ENCODE measurements around the gene CACNA2D4.

GRCh38 chr12:1885599-1886245 lies 32.7 kb downstream of the CACNA2D4 start:
- TF ChIP-seq, protein P1, sequence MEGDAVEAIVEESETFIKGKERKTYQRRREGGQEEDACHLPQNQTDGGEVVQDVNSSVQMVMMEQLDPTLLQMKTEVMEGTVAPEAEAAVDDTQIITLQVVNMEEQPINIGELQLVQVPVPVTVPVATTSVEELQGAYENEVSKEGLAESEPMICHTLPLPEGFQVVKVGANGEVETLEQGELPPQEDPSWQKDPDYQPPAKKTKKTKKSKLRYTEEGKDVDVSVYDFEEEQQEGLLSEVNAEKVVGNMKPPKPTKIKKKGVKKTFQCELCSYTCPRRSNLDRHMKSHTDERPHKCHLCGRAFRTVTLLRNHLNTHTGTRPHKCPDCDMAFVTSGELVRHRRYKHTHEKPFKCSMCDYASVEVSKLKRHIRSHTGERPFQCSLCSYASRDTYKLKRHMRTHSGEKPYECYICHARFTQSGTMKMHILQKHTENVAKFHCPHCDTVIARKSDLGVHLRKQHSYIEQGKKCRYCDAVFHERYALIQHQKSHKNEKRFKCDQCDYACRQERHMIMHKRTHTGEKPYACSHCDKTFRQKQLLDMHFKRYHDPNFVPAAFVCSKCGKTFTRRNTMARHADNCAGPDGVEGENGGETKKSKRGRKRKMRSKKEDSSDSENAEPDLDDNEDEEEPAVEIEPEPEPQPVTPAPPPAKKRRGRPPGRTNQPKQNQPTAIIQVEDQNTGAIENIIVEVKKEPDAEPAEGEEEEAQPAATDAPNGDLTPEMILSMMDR (IDR thresholded peaks at IDR 0.05): no peak
- TF ChIP-seq EP300 (IDR thresholded peaks at IDR 0.05): no peak

Data from gastroesophageal sphincter (tissue), 3 donors.